Mesenchymal stem cell (in vitro differentiated cells and primary cell): ENCODE results near the gene MISP. TPM values are rescaled to one million over a fixed set of nuclear protein-coding genes. Genes with fewer than 3 reads are reported as not detected.

ENCODE experiments used
- small RNA-seq: library from polyadenylated mRNA; stranded (forward); fragments of <200 nt; extraction: miRNeasy Mini kit (QIAGEN cat#:217004); gene quantifications from one replicate; pipeline ENCODE3, GENCODE V24; 2013; ENCODE audit warnings: low read depth

The MISP gene

Small RNA genes within 50 kb of the gene (small RNA-seq; reads per million reads assigned to genes)
- not detected for gene MIR3187
